Measurements from ENCODE around the gene MCAM. TPM values are rescaled to one million over a fixed set of nuclear protein-coding genes. Genes with fewer than 3 reads are reported as not detected.

Gene MCAM
- total and polyA plus RNA-seq, 2 of the 8 experiments (the other 6 are each of a cell fraction or from before 2014, with no cell fraction given): 22.4 to 32.2 TPM

- TF ChIP-seq POLR2A (IDR thresholded peaks at IDR 0.05; ENCODE audit: control extremely low read depth in 1 of 2, low read depth in 2 of 2, low read length in 2 of 2) (peak in 1 of 2 experiments; percentile 69; a peak in 2 of 3 replicates), POLR2AphosphoS5 (IDR thresholded peaks at IDR 0.05; ENCODE audit: low read depth, low read length) (peak; percentile 79), TAF1 (IDR thresholded peaks at IDR 0.05; ENCODE audit: low read depth, low read length) (peak; percentile 59; the same call in 1 of the 2 replicates), GTF2F1 (IDR thresholded peaks at IDR 0.05; ENCODE audit: borderline replicate concordance, low read depth, low read length) (no peak)
These were observed 20.8 kb upstream of the MCAM start (continued) for GRCh38 chr11:119337581-119338317.
